Stimulated activated CD8-positive, alpha-beta memory T cell treated with anti-CD3 and anti-CD28 coated beads, Interleukin-2, amount 100 ng/mL, for 48 hours (primary cell): ENCODE results near the gene ANO10.

Experiments used
- DNase-seq, 2 donors: peaks; one replicate each; pipeline ENCODE4 v3.0.0-alpha.2; 2020; ENCODE audit warnings: low read depth in 2 of 2

ANO10 gene

GRCh38 chr3:43417133-43417532 is 204.7 kb downstream of the ANO10 start:
- no peak for DNase-seq

DNA sequence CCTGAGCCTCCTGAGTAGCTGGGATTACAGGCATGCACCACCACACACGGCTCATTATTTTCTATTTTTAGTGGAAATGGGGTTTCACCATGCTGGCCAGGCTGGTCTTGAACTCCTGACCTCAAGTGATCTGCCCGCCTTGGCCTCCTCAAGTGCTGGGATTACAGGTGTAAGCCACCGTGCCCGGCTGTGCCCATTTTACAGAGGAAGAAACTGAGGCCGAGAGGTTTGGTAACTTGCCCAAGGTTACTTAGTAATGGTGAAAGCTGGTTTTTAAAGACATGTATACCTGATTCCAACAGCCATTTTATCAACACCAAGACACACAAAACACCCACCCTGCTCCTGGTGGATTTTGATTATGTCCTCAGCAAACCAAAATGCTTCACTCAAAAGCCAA is 206.7 kb downstream of the ANO10 start:
- DNase-seq: no peak

GRCh38 chr3:43413676-43414368 is 208.0 kb downstream of the ANO10 start:
- DNase-seq: no peak

DNA sequence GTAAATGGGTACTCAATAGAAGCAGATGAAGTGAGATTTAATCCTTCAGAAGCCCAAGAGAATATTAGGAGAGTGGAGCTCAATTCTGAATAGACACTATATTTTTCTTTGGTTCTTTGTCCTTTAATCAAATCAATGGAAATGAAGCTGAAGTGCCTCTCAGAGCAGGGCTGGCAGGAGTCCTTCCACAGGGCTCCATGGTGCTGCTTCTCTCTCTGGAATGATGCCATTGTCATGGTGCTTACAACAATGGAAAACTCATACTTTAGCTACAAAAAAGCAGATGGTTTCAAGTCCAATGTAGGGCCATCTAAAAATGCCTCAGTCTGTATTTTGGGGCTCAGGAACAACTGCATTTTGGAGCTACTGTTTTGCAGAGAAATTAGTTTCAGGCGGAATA is 210.4 kb downstream of the ANO10 start:
- no peak for DNase-seq

- DNase-seq: no peak
Observed at GRCh38 chr3:43410592-43410991, 211.2 kb downstream of the ANO10 start.

DNA sequence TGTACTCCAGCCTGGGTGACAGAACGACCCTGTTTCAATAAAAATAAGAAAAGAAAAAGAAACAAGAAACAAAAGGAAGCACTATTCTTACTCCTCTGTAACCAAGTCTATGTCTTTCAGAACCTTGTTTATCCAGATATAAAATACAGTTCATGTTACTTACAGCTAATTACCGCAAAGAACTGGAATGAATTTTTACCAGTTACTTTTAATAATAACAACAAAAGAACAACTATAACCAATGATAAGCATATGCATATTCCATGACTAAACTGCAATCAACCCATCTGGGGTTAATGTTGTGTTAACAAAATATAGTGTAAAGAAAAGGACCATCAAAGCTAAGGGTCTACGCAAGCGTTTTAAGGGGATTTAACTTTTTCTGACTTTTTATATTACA is 212.3 kb downstream of the ANO10 start:
- DNase-seq: no peak

DNA sequence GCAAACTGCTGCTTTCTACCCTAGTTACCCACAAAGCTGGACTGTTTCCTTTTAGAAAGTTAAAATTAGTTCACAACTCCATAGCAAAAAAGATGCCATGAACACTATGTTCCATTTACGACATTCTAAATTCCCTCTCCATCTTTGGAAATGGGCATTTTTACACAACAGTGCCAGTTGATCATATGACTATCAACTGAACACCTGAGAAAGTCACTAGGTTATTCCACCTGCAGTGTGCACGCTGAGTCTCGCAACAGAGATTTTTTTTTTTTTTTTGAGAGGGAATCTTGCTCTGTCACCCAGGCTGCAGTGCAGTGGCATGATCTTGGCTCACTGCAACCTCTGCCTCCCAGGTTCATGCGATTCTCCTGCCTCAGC is 215.2 kb downstream of the ANO10 start:
- DNase-seq: no peak

GRCh38 chr3:43405888-43406642 is 215.7 kb downstream of the ANO10 start:
- DNase-seq: no peak

DNA sequence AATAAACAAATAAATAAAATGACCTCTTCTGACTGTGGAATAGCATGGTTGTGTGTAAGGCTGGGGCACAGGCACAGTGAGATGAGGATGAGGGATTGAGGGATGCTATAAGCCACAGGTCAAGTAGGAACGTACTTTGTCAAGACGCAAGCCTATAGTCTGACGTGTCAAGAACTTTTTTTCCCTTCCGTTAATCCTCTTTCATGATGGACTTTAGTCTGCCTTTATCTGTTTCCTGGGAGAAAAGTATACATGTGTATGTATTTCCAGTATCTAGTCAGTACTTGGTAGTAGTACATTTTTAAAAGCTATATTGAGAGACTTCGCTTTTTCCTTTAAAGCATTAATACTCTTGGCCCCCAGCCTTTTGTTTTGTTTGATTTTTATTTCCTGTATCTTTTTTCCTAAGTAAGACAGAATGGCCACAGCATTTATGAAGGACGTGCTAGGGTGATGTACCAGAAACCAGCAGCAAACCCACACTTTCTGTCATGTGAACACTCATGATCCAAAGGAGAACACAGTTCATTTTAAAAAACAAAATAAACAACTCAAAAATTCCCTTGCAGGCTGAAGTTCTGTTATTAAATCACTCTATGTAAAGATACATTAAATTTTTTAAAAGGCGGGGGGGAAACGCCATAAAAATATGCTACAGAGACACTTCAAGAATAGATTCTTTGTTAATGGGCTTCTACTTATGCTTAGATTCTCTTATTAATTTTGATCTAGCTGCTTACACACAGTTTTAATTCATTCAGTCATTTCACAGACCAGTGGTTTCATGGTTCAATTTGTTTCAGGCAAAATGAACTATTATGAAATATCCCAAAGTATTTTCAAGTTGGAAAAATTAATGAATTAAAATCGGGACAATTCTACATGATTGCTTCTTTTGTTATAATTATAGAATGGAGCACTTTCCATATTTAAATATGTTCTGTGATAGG is 220.8 kb downstream of the ANO10 start:
- no peak for DNase-seq

DNA sequence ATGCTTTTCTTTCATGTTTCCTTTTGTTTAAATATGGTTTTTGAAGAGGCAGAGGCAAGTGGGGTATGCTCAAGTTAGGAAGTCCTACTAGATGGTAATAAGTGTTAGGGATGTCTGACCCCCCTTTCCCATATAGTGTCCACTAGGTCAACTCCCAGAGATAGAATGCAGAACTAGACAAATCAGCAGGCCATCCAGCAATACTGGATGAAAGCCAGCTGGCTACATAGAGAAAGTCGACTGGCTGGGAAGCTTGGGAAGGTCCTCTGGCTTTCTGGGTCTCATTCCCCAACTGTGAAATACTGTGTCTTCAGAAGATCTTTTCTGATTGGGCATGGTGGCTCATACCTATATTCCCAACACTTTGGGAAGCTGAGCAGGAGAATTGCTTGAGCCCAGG is 221.6 kb downstream of the ANO10 start:
- no peak for DNase-seq

GRCh38 chr3:43399034-43399433 is 222.8 kb downstream of the ANO10 start:
- no peak for DNase-seq

DNA sequence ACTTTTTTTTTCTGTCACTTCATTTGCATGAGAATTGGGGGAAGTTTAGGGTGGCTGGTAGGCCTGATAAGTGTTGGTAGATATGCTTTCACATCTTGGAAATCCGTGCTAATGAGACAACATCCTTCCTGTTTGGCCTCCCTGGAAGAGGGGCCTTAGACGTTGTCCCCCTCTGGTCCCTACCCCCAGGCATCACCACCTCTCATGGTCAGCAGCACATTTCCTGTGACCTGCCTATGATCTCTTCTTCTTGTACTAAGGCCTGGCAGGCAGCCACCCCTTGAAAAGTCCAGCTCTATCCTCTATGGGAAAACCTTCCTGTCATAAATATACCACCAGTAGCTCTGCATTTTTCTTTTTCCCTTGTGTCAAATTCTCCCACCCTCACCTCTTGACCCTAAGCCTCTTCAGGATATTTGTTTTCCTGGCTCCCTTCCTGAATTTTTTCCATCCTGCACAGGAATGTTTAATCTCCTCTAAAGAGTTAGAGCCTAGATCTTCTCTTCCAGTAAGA is 227.7 kb downstream of the ANO10 start:
- no peak for DNase-seq

GRCh38 chr3:43391621-43392020 is 230.2 kb downstream of the ANO10 start:
- DNase-seq: no peak

DNA sequence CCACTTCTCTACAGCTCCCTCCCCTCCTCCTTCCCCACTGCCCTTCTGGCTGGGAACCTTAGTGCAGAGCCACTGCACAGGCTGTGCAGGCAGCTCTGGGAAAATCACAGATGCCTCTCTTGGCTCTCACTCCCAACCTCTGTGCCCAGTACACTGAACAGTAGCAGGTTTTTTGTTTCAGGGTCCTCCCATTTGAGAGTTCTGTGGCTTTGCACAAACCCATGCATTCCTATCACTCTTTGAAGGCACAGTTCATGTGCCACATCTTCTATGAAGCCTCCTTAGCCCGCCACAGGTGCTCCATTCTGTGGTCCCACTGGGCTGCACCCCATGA is 231.6 kb downstream of the ANO10 start:
- DNase-seq: no peak

- DNase-seq: peak; percentile 29 to 46
Observed at GRCh38 chr3:43389388-43390254, 232.2 kb downstream of the ANO10 start.

DNA sequence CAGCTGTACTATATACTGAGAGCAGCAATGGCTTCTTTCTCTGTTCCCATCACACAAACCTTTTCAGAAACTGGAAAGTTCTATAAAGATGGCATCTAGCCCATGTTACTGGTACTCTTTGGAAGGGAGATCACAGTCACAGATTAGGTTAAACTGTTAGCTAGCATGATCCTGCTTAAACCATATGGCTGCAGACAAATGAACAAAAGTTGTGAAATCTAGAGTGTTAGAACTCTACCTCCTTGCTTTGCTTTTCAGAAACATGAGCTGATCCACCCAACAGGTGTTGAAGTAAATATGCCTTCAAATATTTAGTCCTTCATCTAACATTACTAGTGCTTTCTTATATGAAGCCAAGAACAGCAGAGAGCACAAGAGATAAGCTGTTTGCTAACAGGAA is 232.9 kb downstream of the ANO10 start:
- DNase-seq: no peak

DNA sequence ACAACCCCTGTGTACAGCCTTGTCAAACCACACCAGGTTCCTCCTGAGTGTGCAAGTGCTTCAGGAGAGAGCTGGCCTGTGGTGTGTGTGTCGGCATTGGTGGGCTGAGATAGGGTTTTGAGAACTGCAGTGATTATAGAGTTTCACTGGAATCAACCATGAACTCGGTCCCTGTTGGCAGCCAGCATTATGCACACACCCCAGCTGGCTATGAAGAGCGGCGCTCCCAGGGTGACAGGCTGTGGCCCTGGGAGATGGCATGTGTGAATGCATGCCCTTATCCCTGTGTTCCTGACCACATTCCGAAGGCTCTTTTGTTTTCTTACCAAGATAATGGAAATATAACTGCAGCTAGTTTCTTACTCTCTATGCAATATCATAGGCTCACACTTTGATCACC is 233.6 kb downstream of the ANO10 start:
- DNase-seq: no peak

DNA sequence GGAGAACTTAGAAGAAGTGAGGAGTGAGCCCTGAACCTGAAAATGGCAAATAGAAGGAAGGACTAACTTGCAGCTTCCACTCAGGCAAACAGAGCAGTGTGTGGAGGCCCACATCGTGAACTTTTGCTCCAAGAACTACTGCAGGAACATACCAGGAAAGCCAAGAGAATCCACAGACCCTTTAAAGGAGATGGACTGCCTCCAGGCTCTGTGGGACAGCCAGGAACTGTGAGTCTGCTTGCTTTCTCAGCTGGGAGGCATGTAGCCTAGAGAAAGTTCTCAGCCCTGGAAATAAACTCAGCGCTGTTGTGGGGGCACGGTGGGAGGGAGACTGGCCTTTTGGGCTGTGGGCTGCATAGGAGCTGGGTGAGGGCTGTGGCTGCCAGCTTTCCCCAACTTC is 242.5 kb downstream of the ANO10 start:
- DNase-seq: no peak

GRCh38 chr3:43378066-43378935 is 243.5 kb downstream of the ANO10 start:
- DNase-seq: peak; percentile 23 to 47

DNA sequence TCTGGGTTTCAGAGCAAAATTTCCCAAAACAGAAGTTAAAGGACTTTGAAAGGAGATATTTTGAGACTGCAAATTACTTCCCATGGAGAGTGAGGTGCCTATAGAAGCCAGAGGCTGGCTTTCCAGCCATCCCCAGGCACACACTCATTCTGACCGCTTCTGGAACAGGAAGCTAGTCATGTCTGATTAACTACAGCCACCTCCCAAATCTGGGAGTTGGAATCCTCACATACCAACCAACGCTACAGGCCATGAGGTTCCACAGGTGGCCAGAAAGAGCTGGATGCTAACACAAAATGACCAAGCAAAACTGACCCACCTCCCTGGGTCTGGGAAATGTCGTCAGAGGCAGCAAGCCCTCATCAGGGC is 248.3 kb downstream of the ANO10 start:
- no peak for DNase-seq
